ENCODE results near the gene IGSF5.
"Not testable (repeated sequence)": the region's sequence is repeated elsewhere in the genome, so short reads cannot be mapped to it uniquely, and the experiment has no call there.

IGSF5 gene

GRCh38 chr21:39744883-39745282 lies at the start of gene IGSF5:
Gene IGSF5, plus strand, starts transcription at chr21:39745183. Its CDS starts 327 bp downstream, at chr21:39745510.
- DNase-seq: not testable (repeated sequence)

GRCh38 chr21:39696196-39696595 lies 48.8 kb upstream of the IGSF5 start:
- DNase-seq: no peak

- DNase-seq: no peak
These were observed 48.4 kb upstream of the IGSF5 start for GRCh38 chr21:39696618-39697017.

GRCh38 chr21:39700318-39700717 lies 44.7 kb upstream of the IGSF5 start:
- DNase-seq: no peak

GRCh38 chr21:39703578-39703977 lies 41.4 kb upstream of the IGSF5 start:
- DNase-seq: no peak

- no peak for DNase-seq
These were observed 39.1 kb upstream of the IGSF5 start for GRCh38 chr21:39705849-39706248.

- DNase-seq: no peak
These were observed 37.7 kb upstream of the IGSF5 start for GRCh38 chr21:39707316-39707715.

- DNase-seq: no peak
These were observed 34.1 kb upstream of the IGSF5 start for GRCh38 chr21:39710866-39711265.

- DNase-seq: no peak
These were observed 32.7 kb upstream of the IGSF5 start for GRCh38 chr21:39712273-39712672.

GRCh38 chr21:39712976-39713375 lies 32.0 kb upstream of the IGSF5 start:
- DNase-seq: no peak

GRCh38 chr21:39713905-39714304 lies 31.1 kb upstream of the IGSF5 start:
- DNase-seq: no peak

- no peak for DNase-seq
These were observed 30.7 kb upstream of the IGSF5 start for GRCh38 chr21:39714331-39714730.

- peak; percentile 18 for DNase-seq
These were observed 29.1 kb upstream of the IGSF5 start for GRCh38 chr21:39715804-39716397.

- DNase-seq: no peak
These were observed 24.7 kb upstream of the IGSF5 start for GRCh38 chr21:39720126-39720778.

- DNase-seq: no peak
These were observed 23.1 kb upstream of the IGSF5 start for GRCh38 chr21:39721885-39722284.

- DNase-seq: no peak
These were observed 20.0 kb upstream of the IGSF5 start for GRCh38 chr21:39724944-39725343.

- no peak for DNase-seq
These were observed 18.9 kb upstream of the IGSF5 start for GRCh38 chr21:39726133-39726532.

GRCh38 chr21:39727401-39728120 lies 17.4 kb upstream of the IGSF5 start:
- no peak for DNase-seq

- no peak for DNase-seq
These were observed 16.6 kb upstream of the IGSF5 start for GRCh38 chr21:39728341-39728740.

GRCh38 chr21:39730418-39731157 lies 14.4 kb upstream of the IGSF5 start:
- DNase-seq: no peak

- no peak for DNase-seq
These were observed 8.3 kb upstream of the IGSF5 start for GRCh38 chr21:39736716-39737115.

- DNase-seq: no peak
These were observed 7.5 kb upstream of the IGSF5 start for GRCh38 chr21:39737376-39738000.

- no peak for DNase-seq
These were observed 6.4 kb upstream of the IGSF5 start for GRCh38 chr21:39738566-39738965.
